ENCODE measurements around the gene TCN2.
A peak's percentile ranks its signal among the peaks of the same experiment; 100 is the strongest.
"Not testable (repeated sequence)": the region's sequence is repeated elsewhere in the genome, so short reads cannot be mapped to it uniquely, and the experiment has no call there.

Gene TCN2

DNA sequence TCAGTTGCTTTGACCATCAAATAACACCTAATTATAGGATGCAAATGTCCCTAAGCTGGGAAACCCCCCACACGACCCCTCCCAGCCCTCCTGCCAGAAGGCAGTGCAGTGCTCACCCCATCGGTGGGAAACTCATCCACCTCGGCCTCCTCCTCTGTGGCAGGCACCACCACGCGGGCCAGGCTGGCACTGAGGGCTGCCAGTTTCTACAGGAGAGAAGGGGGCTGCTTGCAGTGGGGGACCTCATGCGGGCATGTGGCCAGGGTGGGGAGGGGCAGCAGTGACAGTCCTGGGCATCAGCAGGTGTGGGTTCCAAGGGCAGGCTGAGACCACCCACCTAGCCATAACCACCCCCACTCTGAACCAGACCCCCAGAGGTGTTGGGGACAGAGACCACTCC is 26.1 kb upstream of the TCN2 start:
- Histone ChIP-seq H3K4me1 (ENCODE audit: control insufficient read depth, insufficient read depth, low read length) (no peaks in the 10 kb centered on the region), H3K4me3 (ENCODE audit: low read depth, low read length) (no peak overlapping the region), H3K27me3 (ENCODE audit: control insufficient read depth, insufficient read depth, low read length) (no peaks in the 10 kb centered on the region), H3K36me3 (ENCODE audit: control insufficient read depth, insufficient read depth, low read length) (peaks cover 98% of the 10 kb centered on the region), H3K9me3 (ENCODE audit: control insufficient read depth, insufficient read depth, low read depth, low read length) (no peaks in the 10 kb centered on the region), H3K9ac (ENCODE audit: low read length) (no peak overlapping the region), H3K27ac (ENCODE audit: low read depth, low read length) (no peak overlapping the region)

DNA sequence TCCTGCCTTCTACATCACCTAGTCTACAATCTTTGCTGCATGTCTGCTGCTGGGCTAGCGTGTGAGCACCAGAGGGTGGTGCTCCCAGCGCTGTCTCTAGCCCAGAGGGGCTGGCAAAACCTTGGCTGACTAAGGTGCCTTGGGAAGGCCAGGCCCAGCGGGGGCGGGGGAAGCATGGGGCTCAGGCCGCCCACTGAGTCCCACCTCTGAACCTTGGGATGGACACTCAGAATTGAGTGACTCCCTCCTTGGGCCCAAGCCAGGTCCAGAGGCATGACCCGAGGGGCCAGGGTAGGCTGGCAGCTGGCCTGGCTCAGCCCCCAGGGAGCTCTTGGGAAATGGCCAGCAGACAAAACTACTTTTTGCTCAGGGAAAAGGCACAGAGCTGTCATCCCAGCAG is 24.9 kb upstream of the TCN2 start:
- Histone ChIP-seq H3K4me3 (ENCODE audit: low read depth, low read length) (no peak overlapping the region), H3K27me3 (ENCODE audit: control insufficient read depth, insufficient read depth, low read length) (no peaks in the 10 kb centered on the region), H3K27ac (ENCODE audit: low read depth, low read length) (no peak overlapping the region), H3K9me3 (ENCODE audit: control insufficient read depth, insufficient read depth, low read depth, low read length) (no peaks in the 10 kb centered on the region), H3K9ac (ENCODE audit: low read length) (no peak overlapping the region), H3K4me1 (ENCODE audit: control insufficient read depth, insufficient read depth, low read length) (no peaks in the 10 kb centered on the region), H3K36me3 (ENCODE audit: control insufficient read depth, insufficient read depth, low read length) (peaks cover 98% of the 10 kb centered on the region)

DNA sequence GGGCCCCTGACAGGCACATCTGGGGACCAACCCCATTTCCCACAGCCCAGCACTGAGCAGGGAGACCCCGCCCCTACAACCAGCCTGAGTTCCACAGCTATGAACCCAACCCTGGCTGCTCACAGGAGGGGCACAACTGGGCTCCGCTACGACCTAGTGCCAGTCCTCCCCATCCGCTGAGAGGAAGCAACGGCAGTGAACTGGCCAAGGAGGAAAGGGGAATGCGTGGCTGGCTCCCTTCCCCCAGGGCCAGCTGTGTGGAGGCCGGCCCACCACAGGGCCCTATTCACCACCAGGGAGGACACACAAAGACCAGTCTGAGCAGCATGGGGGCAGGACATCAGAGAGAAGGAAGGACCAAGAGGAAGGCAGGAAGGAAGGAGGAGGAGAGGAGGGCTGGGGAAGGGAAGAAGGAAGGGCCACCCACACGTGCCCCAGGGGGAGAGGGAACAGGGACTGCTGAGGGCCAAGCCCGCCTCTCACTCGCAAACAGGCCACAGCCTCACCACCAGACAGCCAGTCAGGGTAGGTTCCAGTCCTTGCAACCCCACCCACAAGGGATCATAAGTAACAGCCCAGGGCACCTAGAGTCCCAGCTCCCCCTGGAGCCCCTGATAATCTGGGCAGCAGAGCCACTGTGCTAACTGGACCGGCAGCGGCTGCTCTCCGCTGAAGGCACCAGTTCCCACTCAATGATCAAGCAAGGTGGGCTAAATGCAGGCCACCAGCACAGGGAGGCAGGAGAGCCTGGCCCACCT is 24.0 kb upstream of the TCN2 start:
- no peak overlapping the region for H3K27ac ChIP-seq (ENCODE audit: low read depth, low read length)
- no peak overlapping the region for H3K9ac ChIP-seq (ENCODE audit: low read length)
- H3K9me3 ChIP-seq (ENCODE audit: control insufficient read depth, insufficient read depth, low read depth, low read length) = no peaks in the 10 kb centered on the region
- H3K27me3 ChIP-seq (ENCODE audit: control insufficient read depth, insufficient read depth, low read length) = no peaks in the 10 kb centered on the region
- H3K36me3 ChIP-seq (ENCODE audit: control insufficient read depth, insufficient read depth, low read length) = peaks cover 98% of the 10 kb centered on the region
- no peak overlapping the region for H3K4me3 ChIP-seq (ENCODE audit: low read depth, low read length)
- no peaks in the 10 kb centered on the region for H3K4me1 ChIP-seq (ENCODE audit: control insufficient read depth, insufficient read depth, low read length)

DNA sequence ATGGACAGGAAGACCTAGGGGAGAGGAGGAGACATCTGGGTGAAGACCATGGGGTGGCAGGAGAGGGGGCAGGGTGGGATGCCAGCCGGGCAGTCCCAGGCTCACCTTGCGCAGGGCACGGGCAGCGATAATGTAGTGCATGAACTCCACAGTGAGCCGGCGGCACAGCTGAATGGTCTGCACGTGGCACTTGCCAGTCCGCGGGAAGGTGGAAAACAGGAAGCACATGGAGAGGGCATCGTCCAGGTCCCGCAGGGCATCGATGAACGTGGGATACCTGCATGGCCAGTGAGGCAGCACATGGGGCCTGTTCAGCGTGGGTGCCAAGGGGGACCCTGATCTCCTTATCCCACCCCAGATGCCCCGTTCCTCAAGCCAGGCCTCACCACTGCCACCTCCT is 22.5 kb upstream of the TCN2 start:
- H3K9me3 ChIP-seq (ENCODE audit: control insufficient read depth, insufficient read depth, low read depth, low read length) = no peaks in the 10 kb centered on the region
- no peak overlapping the region for H3K4me3 ChIP-seq (ENCODE audit: low read depth, low read length)
- H3K36me3 ChIP-seq (ENCODE audit: control insufficient read depth, insufficient read depth, low read length) = peaks cover 99% of the 10 kb centered on the region
- H3K4me1 ChIP-seq (ENCODE audit: control insufficient read depth, insufficient read depth, low read length) = no peaks in the 10 kb centered on the region
- no peak overlapping the region for H3K9ac ChIP-seq (ENCODE audit: low read length)
- no peaks in the 10 kb centered on the region for H3K27me3 ChIP-seq (ENCODE audit: control insufficient read depth, insufficient read depth, low read length)
- H3K27ac ChIP-seq (ENCODE audit: low read depth, low read length) = no peak overlapping the region

DNA sequence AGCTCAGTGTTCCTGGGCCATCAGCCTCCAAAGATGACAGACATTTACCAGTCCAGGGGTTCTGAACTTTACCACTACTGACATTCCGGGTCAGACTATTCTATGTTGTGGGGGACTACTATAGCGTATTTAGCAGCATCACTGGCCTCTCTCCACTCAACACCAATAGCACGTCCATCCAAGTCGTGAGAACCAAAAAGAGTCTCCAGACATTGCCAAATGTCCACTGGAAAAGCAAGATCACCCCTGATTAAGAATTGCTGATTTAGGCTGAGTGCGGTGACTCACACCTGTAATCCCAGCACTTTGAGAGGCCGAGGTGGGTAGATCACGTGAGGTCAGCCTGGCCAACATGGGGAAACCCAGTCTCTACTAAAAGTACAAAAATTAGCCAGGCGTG is 20.6 kb upstream of the TCN2 start:
- Histone ChIP-seq H3K27me3 (ENCODE audit: control insufficient read depth, insufficient read depth, low read length) (no peaks in the 10 kb centered on the region), H3K36me3 (ENCODE audit: control insufficient read depth, insufficient read depth, low read length) (peaks cover 86% of the 10 kb centered on the region), H3K27ac (ENCODE audit: low read depth, low read length) (no peak overlapping the region), H3K9me3 (ENCODE audit: control insufficient read depth, insufficient read depth, low read depth, low read length) (no peaks in the 10 kb centered on the region), H3K4me1 (ENCODE audit: control insufficient read depth, insufficient read depth, low read length) (peaks cover 3% of the 10 kb centered on the region; the same call in 1 of the 2 replicates), H3K4me3 (ENCODE audit: low read depth, low read length) (no peak overlapping the region), H3K9ac (ENCODE audit: low read length) (no peak overlapping the region)

DNA sequence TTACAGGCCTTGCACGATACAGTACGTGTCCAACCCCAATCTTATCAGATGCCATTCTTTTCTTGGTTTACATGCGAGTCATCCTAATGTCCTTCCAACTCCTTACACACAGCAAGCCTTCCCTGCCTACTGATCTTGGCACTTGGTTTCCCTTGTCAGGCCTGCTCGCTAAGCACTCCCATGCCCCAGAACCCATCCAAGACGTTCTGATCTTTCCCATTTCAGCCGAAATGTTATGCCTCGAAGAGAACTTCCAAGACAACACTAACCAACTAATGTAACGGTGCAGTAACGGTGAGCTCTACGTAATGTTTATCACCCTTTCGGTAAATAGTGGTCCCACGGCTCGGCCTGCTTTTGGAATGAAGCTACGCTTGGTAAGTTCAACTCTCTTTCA is 15.8 kb upstream of the TCN2 start:
- H3K9me3 ChIP-seq (ENCODE audit: control insufficient read depth, insufficient read depth, low read depth, low read length) = no peaks in the 10 kb centered on the region
- H3K36me3 ChIP-seq (ENCODE audit: control insufficient read depth, insufficient read depth, low read length) = peaks cover 39% of the 10 kb centered on the region
- H3K27ac ChIP-seq (ENCODE audit: low read depth, low read length) = peak overlapping the region; percentile 93; the same call in 1 of the 2 replicates
- H3K27me3 ChIP-seq (ENCODE audit: control insufficient read depth, insufficient read depth, low read length) = peaks cover 8% of the 10 kb centered on the region
- H3K4me1 ChIP-seq (ENCODE audit: control insufficient read depth, insufficient read depth, low read length) = peaks cover 3% of the 10 kb centered on the region; the same call in 1 of the 2 replicates
- H3K4me3 ChIP-seq (ENCODE audit: low read depth, low read length) = peak overlapping the region; percentile 78
- peak overlapping the region; percentile 96 for H3K9ac ChIP-seq (ENCODE audit: low read length)

DNA sequence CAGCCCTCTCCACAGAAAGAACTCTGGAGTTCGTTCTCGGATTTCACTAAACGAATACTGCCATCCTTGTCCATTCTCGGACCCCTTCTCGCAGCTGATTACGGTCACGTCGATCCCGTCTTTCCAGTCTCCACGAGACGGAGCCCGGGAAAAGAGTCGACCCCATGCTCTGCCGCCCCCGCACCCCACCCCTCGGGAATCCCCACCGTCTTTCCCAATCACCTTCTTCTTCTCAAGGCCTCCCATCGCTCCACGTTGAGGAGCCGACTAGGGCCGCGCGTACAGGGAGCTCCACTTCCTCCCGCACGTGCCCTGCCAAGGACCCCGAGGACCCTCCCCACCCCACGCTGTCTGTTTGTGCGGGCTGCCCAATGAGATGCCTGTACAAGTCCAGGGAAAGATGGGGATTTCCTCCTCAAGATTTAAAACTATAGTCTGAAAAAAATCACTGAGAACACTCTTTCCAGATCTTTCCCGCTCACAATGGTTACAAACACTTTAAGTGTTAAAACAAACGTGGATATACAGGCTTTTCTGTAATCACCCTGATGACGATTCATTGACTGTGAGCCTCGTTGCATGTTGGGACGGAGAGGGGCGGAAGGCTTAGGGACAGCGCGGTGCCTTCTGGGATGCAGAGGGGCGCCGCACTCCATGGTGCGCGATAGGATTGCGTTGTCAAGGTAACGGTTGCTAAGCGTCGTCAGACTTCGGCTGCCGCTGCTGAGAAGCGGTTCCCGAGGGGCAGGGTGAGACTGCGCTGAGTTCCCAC is 15.2 kb upstream of the TCN2 start, which contains the start of gene PES1:
TSS of gene PES1 (minus strand) at position 323 of the 772 bp plus-strand sequence. CDS start at position 246, 77 bp downstream.
- H3K36me3 ChIP-seq (ENCODE audit: control insufficient read depth, insufficient read depth, low read length) = peaks cover 34% of the 10 kb centered on the region
- H3K4me1 ChIP-seq (ENCODE audit: control insufficient read depth, insufficient read depth, low read length) = peaks cover 3% of the 10 kb centered on the region; the same call in 1 of the 2 replicates
- H3K27ac ChIP-seq (ENCODE audit: low read depth, low read length) = peak within 1 kb of the TSS; percentile 93
- no peaks in the 10 kb centered on the region for H3K9me3 ChIP-seq (ENCODE audit: control insufficient read depth, insufficient read depth, low read depth, low read length)
- peak within 1 kb of the TSS; percentile 78 for H3K4me3 ChIP-seq (ENCODE audit: low read depth, low read length)
- H3K9ac ChIP-seq (ENCODE audit: low read length) = peak within 1 kb of the TSS; percentile 96
- H3K27me3 ChIP-seq (ENCODE audit: control insufficient read depth, insufficient read depth, low read length) = peaks cover 8% of the 10 kb centered on the region

DNA sequence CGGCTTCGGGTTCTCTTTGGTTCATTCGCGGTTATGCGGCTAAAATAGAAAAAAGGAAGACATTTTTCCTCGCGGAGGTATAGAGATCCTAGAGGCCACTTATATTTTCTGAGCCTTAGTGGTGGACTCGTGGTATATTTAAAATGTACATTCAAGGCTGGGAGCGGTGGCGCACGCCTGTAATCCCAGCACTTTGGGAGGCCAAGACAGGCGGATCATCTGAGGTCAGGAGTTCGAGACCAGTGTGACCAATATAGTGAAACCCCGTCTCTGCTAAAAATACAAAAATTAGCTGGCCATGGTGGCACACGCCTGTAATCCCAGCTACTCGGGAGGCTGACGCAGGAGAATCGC is 14.6 kb upstream of the TCN2 start:
- not testable (repeated sequence) for H3K4me1 ChIP-seq (ENCODE audit: control insufficient read depth, insufficient read depth, low read length); H3K4me3 ChIP-seq (ENCODE audit: low read depth, low read length); H3K9me3 ChIP-seq (ENCODE audit: control insufficient read depth, insufficient read depth, low read depth, low read length); H3K27me3 ChIP-seq (ENCODE audit: control insufficient read depth, insufficient read depth, low read length); H3K27ac ChIP-seq (ENCODE audit: low read depth, low read length); H3K9ac ChIP-seq (ENCODE audit: low read length)
- peaks cover 28% of the 10 kb centered on the region for H3K36me3 ChIP-seq (ENCODE audit: control insufficient read depth, insufficient read depth, low read length)

DNA sequence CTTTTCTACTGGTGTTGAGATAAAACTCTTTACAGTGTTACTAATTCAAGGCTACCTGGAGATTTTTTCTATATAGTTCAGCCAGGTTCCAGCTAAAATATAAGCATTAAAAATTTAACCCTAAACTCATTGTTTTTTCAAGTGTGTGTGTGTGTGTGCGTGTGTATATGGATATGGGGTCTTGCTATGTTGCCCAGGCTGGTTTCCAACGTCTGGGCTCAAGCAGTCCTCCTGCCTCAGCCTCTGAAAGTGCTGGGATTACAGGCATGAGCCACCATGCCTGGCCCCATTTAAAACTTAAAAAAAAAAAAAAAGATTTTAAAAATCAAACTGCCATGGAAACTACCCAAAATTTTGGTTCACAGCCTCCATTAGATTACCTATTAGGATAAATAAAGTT is 10.8 kb upstream of the TCN2 start:
- H3K4me1 ChIP-seq (ENCODE audit: control insufficient read depth, insufficient read depth, low read length) = no peaks in the 10 kb centered on the region
- H3K9ac ChIP-seq (ENCODE audit: low read length) = no peak overlapping the region
- H3K4me3 ChIP-seq (ENCODE audit: low read depth, low read length) = no peak overlapping the region; the same call in 1 of the 2 replicates
- peaks cover 5% of the 10 kb centered on the region; the same call in 1 of the 2 replicates for H3K9me3 ChIP-seq (ENCODE audit: control insufficient read depth, insufficient read depth, low read depth, low read length)
- peaks cover 8% of the 10 kb centered on the region for H3K27me3 ChIP-seq (ENCODE audit: control insufficient read depth, insufficient read depth, low read length)
- no peaks in the 10 kb centered on the region for H3K36me3 ChIP-seq (ENCODE audit: control insufficient read depth, insufficient read depth, low read length)
- H3K27ac ChIP-seq (ENCODE audit: low read depth, low read length) = no peak overlapping the region

DNA sequence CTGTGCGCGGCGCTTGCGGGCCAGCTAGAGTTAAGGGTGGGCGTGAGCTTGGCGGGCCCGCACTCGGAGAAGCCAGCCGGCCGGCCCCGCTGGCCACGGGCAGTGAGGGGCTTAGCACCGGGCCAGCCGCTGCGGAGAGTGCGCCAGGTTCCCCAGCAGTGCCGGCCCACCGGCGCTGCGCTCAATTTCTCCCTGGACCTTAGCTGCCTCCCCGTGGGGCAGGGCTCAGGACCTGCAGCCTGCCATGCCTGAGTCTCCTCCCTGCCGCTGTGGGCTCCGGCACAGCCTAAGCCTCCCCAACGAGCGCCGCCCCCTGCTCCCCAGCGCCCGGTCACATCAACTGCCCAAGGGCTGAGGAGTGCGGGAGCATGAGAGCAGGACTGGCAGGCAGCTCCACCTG is 10.1 kb upstream of the TCN2 start:
- no peak overlapping the region for H3K9ac ChIP-seq (ENCODE audit: low read length)

DNA sequence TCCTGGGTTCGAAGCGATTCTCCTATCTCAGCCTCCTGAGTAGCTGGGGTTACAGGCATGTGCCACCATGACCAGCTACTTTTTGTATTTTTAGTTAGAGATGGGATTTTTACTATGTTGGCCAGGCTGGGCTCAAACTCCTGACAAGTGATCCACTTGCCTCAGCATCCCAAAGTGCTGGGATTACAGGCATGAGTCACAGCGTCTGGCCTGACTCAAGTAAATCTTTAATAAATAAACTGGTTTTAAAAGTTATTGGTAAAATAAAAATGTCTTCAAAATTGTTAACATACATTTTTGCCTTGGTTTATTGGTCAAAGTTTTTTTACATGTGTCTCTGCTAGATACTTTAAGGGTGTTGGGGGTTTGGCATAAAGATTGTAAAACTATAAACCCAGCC is 8.0 kb upstream of the TCN2 start:
- H3K4me3 ChIP-seq (ENCODE audit: low read depth, low read length) = no peak overlapping the region
- no peaks in the 10 kb centered on the region for H3K36me3 ChIP-seq (ENCODE audit: control insufficient read depth, insufficient read depth, low read length)
- H3K9ac ChIP-seq (ENCODE audit: low read length) = no peak overlapping the region

More for the DNA sequence above, 10.1 kb upstream of the TCN2 start:
- no peak overlapping the region for H3K27ac ChIP-seq (ENCODE audit: low read depth, low read length)
- no peaks in the 10 kb centered on the region for H3K36me3 ChIP-seq (ENCODE audit: control insufficient read depth, insufficient read depth, low read length)
- no peak overlapping the region for H3K4me3 ChIP-seq (ENCODE audit: low read depth, low read length)
- peaks cover 5% of the 10 kb centered on the region; the same call in 1 of the 2 replicates for H3K9me3 ChIP-seq (ENCODE audit: control insufficient read depth, insufficient read depth, low read depth, low read length)
- peaks cover 8% of the 10 kb centered on the region for H3K27me3 ChIP-seq (ENCODE audit: control insufficient read depth, insufficient read depth, low read length)
- no peaks in the 10 kb centered on the region for H3K4me1 ChIP-seq (ENCODE audit: control insufficient read depth, insufficient read depth, low read length)

More for the DNA sequence above, 8.0 kb upstream of the TCN2 start:
- H3K4me1 ChIP-seq (ENCODE audit: control insufficient read depth, insufficient read depth, low read length) = no peaks in the 10 kb centered on the region
- peaks cover under 1% of the 10 kb centered on the region for H3K27me3 ChIP-seq (ENCODE audit: control insufficient read depth, insufficient read depth, low read length)
- no peak overlapping the region for H3K27ac ChIP-seq (ENCODE audit: low read depth, low read length)
- peaks cover 5% of the 10 kb centered on the region; the same call in 1 of the 2 replicates for H3K9me3 ChIP-seq (ENCODE audit: control insufficient read depth, insufficient read depth, low read depth, low read length)
